Esophagus (tissue), 2 donors: ENCODE data around the gene FSCN2. TPM values are rescaled to one million over a fixed set of nuclear protein-coding genes. Genes with fewer than 3 reads are reported as not detected.

Experiments
- H3K27ac ChIP-seq, 2 donors: one replicate each; pipeline ENCODE4 v1.5.1; 2013; ENCODE audit warnings: low read depth in 2 of 2, mild to moderate bottlenecking in 2 of 2, inconsistent platforms in 1 of 2, low read length in 1 of 2, moderate library complexity in 1 of 2
- H3K27me3 ChIP-seq, 2 donors: one replicate each; pipeline ENCODE4 v1.6.1; 2013; ENCODE audit warnings: low read length in 2 of 2, control low read depth in 1 of 2, mild to moderate bottlenecking in 1 of 2; ENCODE audit not compliant: insufficient read depth in 2 of 2, control insufficient read depth in 1 of 2
- H3K36me3 ChIP-seq, 2 donors: one replicate each; pipeline ENCODE4 v1.6.1; 2013; ENCODE audit warnings: low read length in 1 of 2; ENCODE audit not compliant: control insufficient read depth in 2 of 2, insufficient read depth in 2 of 2
- H3K4me1 ChIP-seq, 2 donors: one replicate each; pipeline ENCODE4 v1.6.1; 2013; ENCODE audit warnings: low read length in 1 of 2; ENCODE audit not compliant: control insufficient read depth in 2 of 2, insufficient read depth in 2 of 2
- H3K4me3 ChIP-seq, 2 donors: one replicate each; pipeline ENCODE4 v1.5.1; 2013; ENCODE audit warnings: low read length in 2 of 2, mild to moderate bottlenecking in 2 of 2, low read depth in 1 of 2, moderate library complexity in 1 of 2
- H3K9me3 ChIP-seq, 2 donors: one replicate each; pipeline ENCODE4 v1.6.1; 2013; ENCODE audit warnings: mild to moderate bottlenecking in 2 of 2, low read depth in 1 of 2, low read length in 1 of 2, moderate library complexity in 1 of 2; ENCODE audit not compliant: control insufficient read depth in 2 of 2, insufficient read depth in 1 of 2
- WGBS, 2 donors: extraction: QIAGEN DNeasy Blood & Tissue Kit; methylation state at CpG; one replicate each; pipeline ENCODE4 v1.1.7; 2013; 5-methylcytosine and 5-hydroxymethylcytosine counted together
- polyA plus RNA-seq, 2 donors: library from polyadenylated mRNA; stranded (reverse); fragments of 200-250 nt; gene quantifications; one replicate each; pipeline ENCODE4 v1.2.3, GENCODE V29; 2013
- donor health status: healthy with polysubstance abuse.
- donor health status: Bipolar disorder and iron deficiency.

FSCN2 gene
- polyA plus RNA-seq, 2 donors, result 0.54 to 2.0 TPM

DNA sequence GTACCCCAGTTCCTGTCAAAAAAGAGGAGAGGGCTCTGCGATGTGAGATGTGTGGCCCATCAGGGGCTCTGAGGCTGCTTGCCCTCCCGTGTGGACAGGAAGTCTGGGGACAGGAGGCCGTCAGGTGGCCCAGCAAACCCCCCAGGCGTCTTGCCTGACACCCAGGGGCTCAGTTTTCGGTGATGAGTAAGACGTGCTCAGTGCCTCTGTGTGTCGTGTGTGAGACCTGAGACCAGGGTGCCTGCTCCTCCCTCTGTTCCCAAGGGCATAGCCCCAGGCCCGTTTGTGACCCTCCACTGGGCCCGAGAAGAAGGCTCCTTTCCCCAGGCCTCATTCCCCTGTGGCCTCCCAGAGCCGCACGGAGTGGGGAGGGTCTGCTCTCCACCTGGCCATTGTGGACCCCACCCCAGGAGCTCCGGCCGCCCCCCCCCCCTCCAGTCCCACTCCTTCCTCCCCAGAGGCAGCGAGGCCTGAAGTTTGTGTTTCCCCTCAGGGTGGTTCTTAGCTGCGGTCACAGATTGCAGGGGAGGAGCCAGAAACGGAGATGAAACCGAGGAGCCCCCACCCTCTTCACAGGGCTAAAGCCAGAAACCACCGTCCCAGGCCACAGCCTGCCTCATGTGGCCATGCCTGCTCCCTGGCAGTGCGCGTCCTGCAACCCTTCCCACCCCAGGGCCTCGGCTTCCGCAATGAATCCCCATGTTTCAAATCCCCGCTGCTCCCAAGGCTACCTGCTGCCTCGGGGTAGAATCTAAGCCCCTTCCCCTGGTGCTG is 10.7 kb upstream of the FSCN2 start:
- Histone ChIP-seq H3K36me3 (no peaks in the 10 kb centered on the region), H3K9me3 (no peaks in the 10 kb centered on the region), H3K27ac (peak overlapping the region; percentile 35 to 89), H3K4me1 (peaks cover 9 to 20% of the 10 kb centered on the region in 2 donors), H3K4me3 (no peak overlapping the region), H3K27me3 (no peaks in the 10 kb centered on the region)
- WGBS, 2 donors, result 58 to 60% methylated on average over 23 to 24 of the region's 24 CpGs

GRCh38 chr17:81518113-81518784 is 9.9 kb upstream of the FSCN2 start:
- Histone ChIP-seq H3K4me3 (peak overlapping the region; percentile 56 to 65), H3K27ac (peak overlapping the region; percentile 78 to 89), H3K4me1 (peaks cover 9 to 20% of the 10 kb centered on the region in 2 donors), H3K36me3 (no peaks in the 10 kb centered on the region), H3K9me3 (no peaks in the 10 kb centered on the region), H3K27me3 (no peaks in the 10 kb centered on the region)
- 31 to 33% methylated on average over 24 of the region's 24 CpGs for WGBS, 2 donors

- Histone ChIP-seq H3K4me3 (peak overlapping the region; percentile 56 to 65), H3K9me3 (no peaks in the 10 kb centered on the region), H3K36me3 (no peaks in the 10 kb centered on the region), H3K4me1 (peaks cover 9 to 23% of the 10 kb centered on the region in 2 donors), H3K27ac (peak overlapping the region; percentile 78 to 89), H3K27me3 (no peaks in the 10 kb centered on the region)
- 2 to 7% methylated on average over 34 to 47 of the region's 47 CpGs for WGBS, 2 donors
Observed at GRCh38 chr17:81518785-81519283, 9.3 kb upstream of the FSCN2 start.

DNA sequence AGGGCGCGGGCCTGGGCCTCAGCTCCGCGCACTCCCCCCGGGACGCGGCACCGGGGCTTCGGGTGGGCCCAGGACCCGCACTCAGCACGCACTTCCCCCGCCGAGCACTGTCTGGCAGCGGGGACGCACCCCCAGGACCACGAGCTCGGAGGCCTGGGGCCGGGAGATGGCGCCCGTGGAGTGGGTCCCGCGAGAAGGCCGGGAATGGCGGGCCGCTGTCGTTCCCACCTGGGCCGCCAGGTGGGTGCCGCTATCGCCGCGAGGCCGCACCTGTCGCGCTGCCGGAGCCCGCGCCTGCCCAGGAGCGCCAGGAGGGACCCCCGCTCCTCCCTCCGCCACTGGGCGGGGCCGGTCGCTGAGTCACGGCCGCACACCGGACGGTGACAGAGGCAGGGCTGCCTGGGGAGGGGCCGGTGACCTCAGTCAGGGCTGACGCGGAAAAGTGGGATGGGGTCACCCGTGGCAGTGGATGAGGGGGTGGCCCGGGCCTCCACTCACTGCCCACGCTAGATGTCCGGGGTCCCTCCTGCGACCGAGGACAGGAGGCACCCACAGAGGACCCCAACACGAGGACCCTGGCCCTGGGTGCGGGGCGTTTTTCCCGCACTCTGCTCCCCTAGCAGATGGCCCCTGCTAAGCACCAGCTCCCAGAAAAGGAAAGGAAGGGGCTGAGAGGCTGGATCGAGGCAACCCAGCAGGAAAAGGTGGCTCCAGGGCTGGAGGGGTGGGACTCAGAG is 8.7 kb upstream of the FSCN2 start:
- Histone ChIP-seq H3K4me1 (peaks cover 9 to 23% of the 10 kb centered on the region in 2 donors), H3K27me3 (no peaks in the 10 kb centered on the region), H3K36me3 (no peaks in the 10 kb centered on the region), H3K27ac (peak overlapping the region; percentile 78 to 89), H3K9me3 (no peaks in the 10 kb centered on the region), H3K4me3 (peak overlapping the region; percentile 56 to 65)
- WGBS, 2 donors, result 5% methylated on average over 50 to 61 of the region's 61 CpGs

- Histone ChIP-seq H3K36me3 (no peaks in the 10 kb centered on the region), H3K27ac (peak overlapping the region in 1 of 2 donors; percentile 60), H3K4me1 (peaks cover 9 to 23% of the 10 kb centered on the region in 2 donors)
Observed at GRCh38 chr17:81520021-81520901, 7.9 kb upstream of the FSCN2 start.

DNA sequence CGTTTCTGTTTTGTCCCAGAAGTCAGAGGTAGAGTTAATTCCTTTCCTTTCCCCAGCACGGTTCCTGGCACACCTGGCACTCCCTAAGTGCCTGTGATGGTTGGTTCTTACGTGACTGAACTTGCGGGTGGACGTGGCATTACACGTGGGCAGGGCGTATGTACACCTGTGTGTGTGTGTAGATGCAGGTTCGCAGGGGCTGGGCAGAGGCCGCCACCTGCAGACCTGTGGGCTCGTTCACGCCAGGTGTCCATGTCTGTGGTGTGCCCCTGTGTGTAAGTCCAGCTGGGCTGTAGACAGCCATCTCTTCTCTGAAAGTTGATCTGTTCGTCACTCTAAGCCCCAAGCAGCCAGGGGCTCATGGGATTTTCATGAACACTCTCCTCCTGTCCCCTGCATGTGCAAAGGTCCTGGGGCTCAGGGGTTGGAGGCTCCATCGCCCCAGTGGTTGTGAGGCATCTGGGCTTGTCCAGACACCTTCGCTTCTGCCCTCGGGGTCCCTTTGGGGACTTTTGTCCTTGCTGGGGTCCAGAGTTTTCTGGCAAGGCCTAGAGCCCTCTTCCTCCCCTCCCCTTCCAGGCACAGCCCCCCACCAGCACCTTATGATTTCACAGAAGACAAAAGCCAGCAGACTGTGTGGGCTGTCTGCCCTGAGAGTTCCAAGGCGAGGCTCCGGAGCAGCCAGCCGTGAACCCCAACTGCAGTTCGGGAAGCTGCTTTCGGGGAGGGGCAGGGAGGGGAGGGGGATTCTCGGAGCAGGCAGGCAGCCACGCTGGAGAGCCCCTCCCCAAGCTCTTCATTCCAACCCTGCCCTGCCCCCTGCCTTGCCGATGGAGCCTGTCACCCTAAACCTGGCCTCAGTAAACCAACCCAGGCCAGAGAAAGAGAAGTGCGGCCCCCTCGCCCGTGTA is 5.4 kb upstream of the FSCN2 start:
- Histone ChIP-seq H3K4me3 (no peak overlapping the region), H3K36me3 (no peaks in the 10 kb centered on the region), H3K4me1 (peaks cover 3 to 19% of the 10 kb centered on the region in 2 donors), H3K27me3 (peaks cover 0 to 1% of the 10 kb centered on the region in 2 donors), H3K27ac (no peak overlapping the region), H3K9me3 (no peaks in the 10 kb centered on the region)
- 53 to 59% methylated on average over 26 of the region's 26 CpGs for WGBS, 2 donors

More at GRCh38 chr17:81520021-81520901, 7.9 kb upstream of the FSCN2 start:
- no peaks in the 10 kb centered on the region for H3K9me3 ChIP-seq
- 74 to 75% methylated on average over 14 of the region's 14 CpGs for WGBS, 2 donors
- H3K27me3 ChIP-seq, result no peaks in the 10 kb centered on the region
- H3K4me3 ChIP-seq, result no peak overlapping the region

GRCh38 chr17:81523402-81524038 is 4.7 kb upstream of the FSCN2 start:
- Histone ChIP-seq H3K27ac (no peak overlapping the region), H3K9me3 (no peaks in the 10 kb centered on the region), H3K4me3 (no peak overlapping the region), H3K4me1 (peaks cover 2 to 24% of the 10 kb centered on the region in 2 donors), H3K36me3 (no peaks in the 10 kb centered on the region), H3K27me3 (peaks cover 0 to 4% of the 10 kb centered on the region in 2 donors)
- WGBS, 2 donors, result 20 to 30% methylated on average over 17 of the region's 17 CpGs
